Spleen (tissue), 7 donors: ENCODE results near the gene CHMP5.

Experiments
- POLR2A ChIP-seq, 3 donors: fragments of 450-650 bp; IDR thresholded peaks; one replicate each; pipeline ENCODE4 v1.5.1; 2017; ENCODE audit warnings: antibody characterized with exemption in 3 of 3, mild to moderate bottlenecking in 1 of 3
- TF ChIP-seq, protein P1 (sequence below), 11 experiments: fragments of 200-600 bp in 7 of 11; fragments of 450-650 bp in 4 of 11; sonication (generic) in 4 of 11; IDR thresholded peaks in 8 of 11; conservative IDR thresholded peaks in 3 of 11; 1 replicate in 7 of 11; 2 replicates in 4 of 11; pipeline versions ENCODE4 v1.4.0 to v1.8.0; 2016 to 2021; ENCODE audit warnings: antibody characterized with exemption in 11 of 11, inconsistent platforms in 4 of 11, mild to moderate bottlenecking in 1 of 11
- donor health status: DM: no; HTN: no; CAD: no; lungs with moderate emphysema.
- donor health status: DM: no; HTN: no; CAD: no.
- donor health status: DM: no; HTN: no; CAD: no.

DNA sequence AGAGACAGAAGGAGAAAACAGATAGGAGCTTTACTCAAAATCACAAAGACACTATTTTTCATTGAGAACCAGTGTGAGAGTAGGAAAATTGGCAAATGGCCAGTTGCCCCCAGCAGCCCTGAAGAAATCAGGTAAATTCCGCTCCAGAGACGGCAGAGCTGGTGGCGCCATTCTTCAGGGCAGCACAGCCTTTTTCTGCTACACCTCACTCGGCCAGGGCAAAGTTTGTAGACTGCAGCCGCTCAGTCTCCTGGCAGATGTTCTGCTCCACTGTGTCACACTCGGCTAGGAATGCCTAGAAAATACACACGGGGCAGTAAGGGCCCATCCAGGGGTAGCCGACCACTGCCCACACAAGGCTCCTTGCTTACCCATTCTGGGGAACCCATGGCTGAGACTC, 9.8 kb upstream of the CHMP5 start:
- TF ChIP-seq POLR2A (IDR thresholded peaks at IDR 0.05) = no peak
- TF ChIP-seq, protein P1, sequence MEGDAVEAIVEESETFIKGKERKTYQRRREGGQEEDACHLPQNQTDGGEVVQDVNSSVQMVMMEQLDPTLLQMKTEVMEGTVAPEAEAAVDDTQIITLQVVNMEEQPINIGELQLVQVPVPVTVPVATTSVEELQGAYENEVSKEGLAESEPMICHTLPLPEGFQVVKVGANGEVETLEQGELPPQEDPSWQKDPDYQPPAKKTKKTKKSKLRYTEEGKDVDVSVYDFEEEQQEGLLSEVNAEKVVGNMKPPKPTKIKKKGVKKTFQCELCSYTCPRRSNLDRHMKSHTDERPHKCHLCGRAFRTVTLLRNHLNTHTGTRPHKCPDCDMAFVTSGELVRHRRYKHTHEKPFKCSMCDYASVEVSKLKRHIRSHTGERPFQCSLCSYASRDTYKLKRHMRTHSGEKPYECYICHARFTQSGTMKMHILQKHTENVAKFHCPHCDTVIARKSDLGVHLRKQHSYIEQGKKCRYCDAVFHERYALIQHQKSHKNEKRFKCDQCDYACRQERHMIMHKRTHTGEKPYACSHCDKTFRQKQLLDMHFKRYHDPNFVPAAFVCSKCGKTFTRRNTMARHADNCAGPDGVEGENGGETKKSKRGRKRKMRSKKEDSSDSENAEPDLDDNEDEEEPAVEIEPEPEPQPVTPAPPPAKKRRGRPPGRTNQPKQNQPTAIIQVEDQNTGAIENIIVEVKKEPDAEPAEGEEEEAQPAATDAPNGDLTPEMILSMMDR (IDR thresholded peaks at IDR 0.05 in 8 of 11, conservative IDR thresholded peaks at IDR 0.05 in 3 of 11) = no peak
